HS-5 (cell line): ENCODE results near the gene EPS8L1.
A peak's percentile ranks its signal among the peaks of the same experiment; 100 is the strongest.
"Not testable (repeated sequence)": the region's sequence is repeated elsewhere in the genome, so short reads cannot be mapped to it uniquely, and the experiment has no call there.

Experiments used
- DNase-seq: peaks from one replicate; pipeline ENCODE4 v3.0.0-alpha.2; 2012; ENCODE audit warnings: low read depth

EPS8L1 gene

GRCh38 chr19:55094456-55095259, 19.0 kb downstream of the EPS8L1 start:
- DNase-seq, result no peak

GRCh38 chr19:55095260-55096060, 19.8 kb downstream of the EPS8L1 start:
- DNase-seq, result no peak

GRCh38 chr19:55096061-55096701, 20.5 kb downstream of the EPS8L1 start:
- no peak for DNase-seq

- no peak for DNase-seq
These were observed 22.4 kb downstream of the EPS8L1 start for GRCh38 chr19:55097864-55098715.

- no peak for DNase-seq
These were observed 23.3 kb downstream of the EPS8L1 start for GRCh38 chr19:55098716-55099556.

- DNase-seq, result no peak
These were observed 24.2 kb downstream of the EPS8L1 start for GRCh38 chr19:55099557-55100506.

- no peak for DNase-seq
These were observed 25.6 kb downstream of the EPS8L1 start for GRCh38 chr19:55101261-55101660.

- no peak for DNase-seq
These were observed 27.5 kb downstream of the EPS8L1 start for GRCh38 chr19:55103190-55103589.

GRCh38 chr19:55105237-55105636, 29.6 kb downstream of the EPS8L1 start:
- DNase-seq, result no peak

GRCh38 chr19:55106591-55106990, 30.9 kb downstream of the EPS8L1 start:
- no peak for DNase-seq

GRCh38 chr19:55107252-55107651, 31.6 kb downstream of the EPS8L1 start:
- DNase-seq, result not testable (repeated sequence)

- DNase-seq, result no peak
These were observed 34.0 kb downstream of the EPS8L1 start for GRCh38 chr19:55109527-55110291.

GRCh38 chr19:55111238-55111831, 35.7 kb downstream of the EPS8L1 start:
- DNase-seq, result no peak

GRCh38 chr19:55112246-55112776, 36.6 kb downstream of the EPS8L1 start:
- DNase-seq, result no peak

- no peak for DNase-seq
These were observed 37.3 kb downstream of the EPS8L1 start for GRCh38 chr19:55112777-55113569.

GRCh38 chr19:55113570-55114039, 37.9 kb downstream of the EPS8L1 start:
- peak; percentile 34 for DNase-seq

GRCh38 chr19:55114566-55115145, 39.0 kb downstream of the EPS8L1 start:
- DNase-seq, result no peak
